Activated CD4-positive, alpha-beta T cell treated with anti-CD3 and anti-CD28 coated beads, Interleukin-2, amount 10 ng/mL, durations not matched to agents 24 days and 14 days (primary cell): ENCODE data around the gene C4orf36. TPM values are rescaled to one million over a fixed set of nuclear protein-coding genes. Genes with fewer than 3 reads are reported as not detected.

Experiments
- DNase-seq: peaks from one replicate; pipeline ENCODE4 v3.0.0; 2022
- H3K27ac Mint-ChIP-seq: one replicate; pipeline ENCODE4 v1.8.0; 2022; ENCODE audit warnings: mild to moderate bottlenecking, mixed read lengths
- H3K27me3 Mint-ChIP-seq: one replicate; pipeline ENCODE4 v1.8.0; 2022; ENCODE audit warnings: mixed read lengths
- H3K36me3 Mint-ChIP-seq: one replicate; pipeline ENCODE4 v1.8.0; 2022; ENCODE audit warnings: low read depth, mild to moderate bottlenecking, mixed read lengths
- H3K4me1 Mint-ChIP-seq: one replicate; pipeline ENCODE4 v1.8.0; 2021; ENCODE audit warnings: mixed read lengths
- H3K4me3 Mint-ChIP-seq: one replicate; pipeline ENCODE4 v1.8.0; 2022; ENCODE audit warnings: mild to moderate bottlenecking, moderate library complexity, mixed read lengths
- H3K9me3 Mint-ChIP-seq: one replicate; pipeline ENCODE4 v1.8.0; 2021; ENCODE audit warnings: mixed read lengths
- intact Hi-C: fragments of 100-400 bp; cut with micrococcal nuclease; formaldehyde crosslinking; loops from one replicate; pipeline ENCODE4 v1.15.1; 2023
- total RNA-seq: library from RNA; stranded (reverse); gene quantifications from 2 replicates; pipeline ENCODE4 v1.2.3, GENCODE V29; 2022

Gene C4orf36
- total RNA-seq, 1 donor from 2014 or later = not detected

DNA sequence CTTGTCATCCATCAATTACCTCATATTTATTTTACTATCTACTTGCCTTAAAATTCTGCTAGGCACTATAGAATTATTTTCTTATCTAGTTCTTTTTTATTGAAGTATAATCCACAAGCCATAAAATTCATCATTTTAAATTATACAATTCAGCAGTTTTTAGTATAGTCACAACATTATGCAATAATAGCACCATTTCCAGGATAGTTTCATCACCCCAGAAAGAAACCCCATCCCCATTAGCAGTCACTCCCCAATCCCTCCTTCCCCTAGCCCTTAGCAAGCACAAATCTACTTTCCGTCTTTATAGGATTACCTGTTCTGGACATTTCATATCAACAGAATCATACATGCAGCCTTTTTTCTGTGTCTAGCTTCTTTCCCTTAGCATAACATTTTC lies 58.6 kb downstream of the C4orf36 start:
- intact Hi-C loops = no loop called here
- Mint-ChIP-seq H3K27ac (no peak overlapping the region), H3K4me3 (no peak overlapping the region), H3K27me3 (no peaks in the 10 kb centered on the region), H3K9me3 (no peaks in the 10 kb centered on the region), H3K4me1 (no peaks in the 10 kb centered on the region), H3K36me3 (no peaks in the 10 kb centered on the region)
- DNase-seq = no peak

DNA sequence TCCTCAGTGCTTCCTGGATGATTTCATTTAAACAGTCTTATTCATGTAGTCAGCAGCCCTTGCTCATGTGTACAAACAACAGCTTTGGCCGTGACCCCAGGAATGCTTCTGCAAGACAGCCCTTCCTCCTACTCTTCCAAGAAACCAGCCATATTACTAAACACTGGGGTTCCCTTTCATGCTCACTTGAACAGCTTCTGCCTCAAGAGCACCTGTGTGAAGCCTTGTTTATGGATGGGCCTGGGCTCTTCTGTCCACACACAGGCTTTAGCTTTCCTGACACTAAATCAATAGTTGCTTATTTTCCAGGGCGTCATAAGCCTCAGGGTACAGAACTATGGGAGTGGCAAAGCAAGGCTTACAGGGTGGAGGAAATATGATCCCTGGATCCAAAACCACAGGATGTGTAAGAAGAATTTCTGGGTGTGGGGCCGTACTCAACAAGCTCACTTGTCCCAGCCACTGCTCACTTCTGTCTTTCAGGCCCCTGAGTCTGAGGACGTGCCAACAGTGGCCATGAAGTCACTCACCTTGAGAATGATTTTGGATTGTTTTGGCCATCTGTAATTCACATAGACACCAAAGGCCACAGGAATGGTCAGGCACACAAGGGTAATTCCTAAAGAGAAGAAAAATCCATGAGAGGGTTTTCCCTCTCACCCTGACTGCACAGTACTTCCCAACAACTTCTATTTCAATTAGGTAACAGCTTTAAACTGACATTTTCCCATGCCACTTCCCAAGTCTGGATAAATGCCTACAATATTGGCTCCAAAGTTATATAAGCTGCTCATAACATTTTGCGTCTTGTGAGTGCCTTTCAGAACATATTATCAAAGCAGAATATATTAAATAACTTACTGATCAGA lies 60.7 kb downstream of the C4orf36 start:
- Mint-ChIP-seq H3K27ac (no peak overlapping the region), H3K27me3 (peaks cover 2% of the 10 kb centered on the region), H3K4me3 (no peak overlapping the region), H3K4me1 (no peaks in the 10 kb centered on the region), H3K9me3 (no peaks in the 10 kb centered on the region), H3K36me3 (no peaks in the 10 kb centered on the region)
- no peak for DNase-seq
- intact Hi-C loops = no loop called here

Other genes with a start within 250 kb of the C4orf36 start
- not detected in 2 replicates for gene SLC10A6, start 43.0 kb downstream of the C4orf36 start, total RNA-seq
- 44.0 and 44.3 TPM in 2 replicates for gene AFF1, start 42.6 kb upstream of the C4orf36 start, total RNA-seq